Epidermal melanocyte (primary cell): ENCODE data around the gene WNT16.

Experiments
- DNase-seq: peaks from one replicate; pipeline ENCODE4 v3.0.0; 2011; ENCODE audit warnings: low spot score; ENCODE audit not compliant: insufficient read length

The WNT16 gene

DNA sequence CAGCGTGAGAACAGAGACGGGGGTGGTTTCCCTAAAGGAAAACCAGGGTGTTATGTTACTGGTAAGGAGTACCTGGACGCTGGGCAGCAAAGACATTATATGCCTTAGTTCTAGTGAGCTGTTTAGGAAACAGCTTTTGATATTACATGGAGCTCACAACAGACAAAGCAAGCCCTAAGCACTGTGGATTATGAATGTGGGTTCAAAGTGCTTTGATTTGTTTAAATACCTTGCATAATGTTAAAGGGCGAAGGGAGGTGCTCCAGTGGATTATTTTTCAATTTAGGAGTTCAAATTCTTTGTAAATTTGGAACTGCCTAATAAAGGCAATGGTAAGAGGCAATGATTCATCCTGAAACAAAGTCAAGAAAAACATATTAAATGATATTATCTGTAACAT lies 13.8 kb downstream of the WNT16 start:
- DNase-seq, result no peak

DNA sequence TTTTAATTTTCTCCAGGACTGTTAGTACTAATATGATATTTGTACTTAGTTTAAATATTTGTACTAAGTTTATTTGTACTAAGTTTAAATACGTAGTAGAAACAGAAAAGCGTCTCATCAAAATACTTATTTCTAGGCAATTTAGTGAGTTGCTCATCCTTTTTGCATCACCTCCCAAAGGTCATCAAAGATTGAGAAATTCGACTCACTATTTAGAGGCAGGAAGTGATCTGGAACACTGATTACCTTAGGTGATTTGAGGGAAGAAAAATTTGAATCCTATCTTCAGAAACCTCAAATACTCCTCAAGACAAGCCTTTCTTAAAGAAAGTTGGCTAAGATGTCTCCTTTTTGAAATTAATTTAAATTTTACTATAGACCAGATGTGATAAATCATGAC lies 14.5 kb downstream of the WNT16 start:
- no peak for DNase-seq

DNA sequence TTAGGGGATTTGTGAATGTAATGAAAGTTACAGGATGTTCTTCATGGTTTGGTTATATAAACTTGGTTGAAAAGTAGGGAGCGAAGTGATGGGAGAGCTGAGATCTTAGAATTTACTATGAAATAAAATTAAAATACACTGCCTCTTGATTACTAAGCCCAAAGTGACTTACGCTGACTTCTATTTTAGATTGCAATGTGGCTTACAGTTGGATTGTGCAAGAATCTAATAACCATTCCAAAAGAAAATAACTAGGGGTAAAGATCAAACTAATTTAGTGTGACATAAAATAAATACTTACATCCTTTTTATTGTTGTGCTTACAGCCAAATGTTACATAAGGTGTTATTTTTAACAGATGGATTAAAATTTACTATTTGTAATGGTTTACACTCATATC lies 15.3 kb downstream of the WNT16 start:
- DNase-seq, result no peak

DNA sequence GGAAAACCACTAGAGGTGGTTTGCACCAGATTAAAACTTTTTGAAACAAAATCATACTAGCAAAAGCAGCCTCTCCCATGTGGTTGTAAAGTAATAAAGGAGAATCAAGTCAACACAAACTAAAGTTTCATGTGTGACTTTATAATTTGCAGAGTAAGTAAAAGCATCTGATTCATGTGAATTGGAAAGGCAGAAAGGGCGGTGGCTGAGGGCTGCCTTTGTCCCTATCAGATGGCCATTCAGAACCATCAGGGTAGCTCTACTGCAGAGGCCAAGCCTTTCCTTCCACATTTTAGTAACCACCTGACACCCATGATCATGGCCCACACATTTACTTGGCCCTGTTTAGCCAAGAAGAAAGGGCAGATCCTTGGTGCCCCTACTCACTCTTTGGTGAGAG lies 15.7 kb downstream of the WNT16 start:
- DNase-seq, result no peak

DNA sequence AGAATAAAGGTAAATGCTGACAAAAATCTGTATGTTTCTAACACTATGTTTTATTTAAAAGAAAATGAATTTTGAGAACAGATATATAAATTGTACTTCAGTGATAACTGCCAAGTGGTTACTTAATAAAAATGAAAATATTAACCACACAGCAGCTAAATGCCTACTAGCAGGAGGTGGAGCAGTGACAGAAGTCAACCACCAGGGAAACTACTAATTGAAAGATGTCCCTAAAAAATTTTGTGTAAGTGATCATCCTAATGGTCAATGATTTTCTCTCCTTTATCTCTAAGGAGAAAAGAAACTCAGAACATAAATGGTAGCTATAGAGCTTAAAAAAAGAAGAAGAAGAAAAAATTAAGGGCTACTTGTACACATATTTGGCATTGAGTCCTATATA lies 22.9 kb downstream of the WNT16 start:
- DNase-seq, result no peak

DNA sequence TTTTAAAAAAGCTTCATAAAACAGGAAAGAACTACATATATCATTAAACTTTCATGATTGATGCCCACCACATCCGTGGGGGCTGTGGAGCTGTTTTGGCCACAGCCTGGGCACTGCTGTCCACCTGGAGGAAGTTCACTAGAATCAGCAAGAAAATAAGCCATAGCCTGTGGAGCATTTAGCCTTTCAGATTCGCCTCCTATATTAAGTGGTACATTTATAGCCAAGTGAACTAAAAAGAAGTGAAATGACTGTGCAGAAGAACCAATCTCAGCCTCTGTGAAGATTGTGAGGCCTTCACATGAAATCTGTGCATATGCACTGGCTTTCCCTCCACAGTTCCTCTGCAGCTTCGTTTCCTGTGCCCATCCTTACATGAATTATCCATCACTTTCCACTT lies 23.5 kb downstream of the WNT16 start:
- DNase-seq, result no peak

DNA sequence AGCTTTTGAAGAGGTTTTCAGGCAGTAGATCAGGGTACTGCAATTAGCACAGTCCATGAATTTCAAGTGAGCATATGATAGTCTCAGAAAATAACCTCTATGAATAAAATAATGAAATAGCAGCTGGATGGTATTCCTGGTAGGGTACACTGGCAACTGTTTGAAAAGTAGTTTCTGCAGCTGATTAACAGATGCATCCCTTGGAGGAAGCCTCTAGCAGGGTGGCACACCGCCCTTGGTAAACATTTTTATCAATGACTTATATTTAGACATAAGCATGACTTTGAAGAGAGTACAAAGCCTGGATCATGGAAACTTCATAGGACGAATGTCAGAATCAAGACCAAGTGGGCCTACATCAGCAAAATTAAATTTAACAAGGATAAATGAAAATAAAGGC lies 26.8 kb downstream of the WNT16 start:
- no peak for DNase-seq

DNA sequence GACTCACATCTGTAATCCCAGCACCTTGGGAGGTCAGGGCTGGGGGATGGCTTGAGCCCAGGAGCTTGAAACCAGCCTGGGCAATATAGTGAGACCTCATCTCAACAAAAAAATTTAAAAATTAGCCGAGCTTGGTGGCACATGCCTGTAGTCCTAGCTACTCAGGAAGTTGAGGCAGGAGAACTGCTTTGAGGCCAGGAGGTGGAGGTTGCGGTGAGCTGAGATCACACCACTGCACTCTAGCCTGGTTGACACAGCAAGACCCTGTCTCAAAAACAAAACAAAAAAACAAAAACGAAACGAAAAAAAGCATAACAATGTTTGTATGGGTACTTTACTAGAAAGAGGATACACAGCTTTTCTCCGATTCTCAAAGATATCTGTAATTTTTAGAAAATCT lies 31.8 kb downstream of the WNT16 start:
- DNase-seq, result no peak

DNA sequence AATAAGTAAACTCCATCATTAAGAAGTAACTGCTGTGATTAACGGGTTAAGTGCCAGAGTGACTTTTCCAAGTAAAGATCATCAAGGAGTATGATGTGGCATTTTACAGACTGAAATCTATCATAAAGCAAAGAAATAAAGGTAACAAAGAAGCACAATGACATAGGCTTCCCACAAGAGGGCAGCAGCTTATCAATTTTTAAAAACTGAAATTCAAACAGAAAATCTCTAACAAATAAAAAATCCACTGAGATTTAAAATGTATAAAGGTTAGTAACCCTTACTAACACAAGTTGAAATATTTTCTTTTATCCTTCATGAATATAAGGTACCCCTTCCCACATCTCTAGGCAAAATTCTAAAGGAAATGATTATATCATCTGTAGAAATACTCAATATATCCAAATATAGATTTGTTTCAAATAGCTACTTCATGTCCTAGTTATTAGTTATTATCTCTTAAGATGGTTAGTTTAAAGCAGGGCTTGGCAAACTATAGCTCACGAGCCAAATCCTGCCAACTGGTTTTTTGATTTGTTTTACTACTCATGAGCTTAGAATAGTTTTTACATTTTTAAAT lies 38.1 kb downstream of the WNT16 start:
- no peak for DNase-seq

DNA sequence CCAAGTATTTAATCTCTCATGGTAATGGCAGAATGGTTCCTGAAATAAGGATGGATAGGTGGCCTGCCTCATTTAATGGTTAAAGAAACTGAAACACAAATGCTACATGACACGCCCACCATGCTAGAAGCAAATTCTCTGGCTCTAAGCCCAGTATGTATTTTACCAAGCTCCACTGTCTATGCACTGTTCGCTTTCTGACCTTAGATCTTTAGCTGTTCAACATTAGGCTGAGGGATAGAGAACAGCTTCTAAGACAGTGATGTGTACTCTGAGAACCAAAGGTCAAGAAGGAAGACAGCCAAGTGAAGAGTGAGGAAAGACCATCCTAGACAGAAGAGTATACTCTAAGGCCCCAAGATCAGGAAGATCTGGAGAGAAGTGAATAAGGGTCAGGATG lies 40.7 kb downstream of the WNT16 start:
- no peak for DNase-seq

DNA sequence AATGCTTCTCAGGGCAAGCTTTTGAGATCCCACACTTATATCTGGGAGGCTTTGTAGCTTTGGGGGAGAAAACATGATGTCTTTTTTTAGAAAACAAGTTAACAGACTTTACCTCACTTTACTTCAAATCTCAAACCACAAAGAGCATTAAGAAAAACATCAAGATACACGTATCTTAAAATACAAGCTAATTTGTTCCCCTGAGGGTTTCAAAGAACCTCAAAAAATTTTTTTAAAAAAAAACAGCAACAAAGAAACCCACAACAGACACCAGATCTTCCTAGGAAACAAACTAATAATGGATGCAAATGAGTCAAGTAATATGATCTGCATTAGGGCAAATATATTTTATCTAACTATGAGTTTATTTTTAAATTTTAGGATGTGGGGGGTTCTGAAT lies 42.6 kb downstream of the WNT16 start:
- DNase-seq, result no peak

DNA sequence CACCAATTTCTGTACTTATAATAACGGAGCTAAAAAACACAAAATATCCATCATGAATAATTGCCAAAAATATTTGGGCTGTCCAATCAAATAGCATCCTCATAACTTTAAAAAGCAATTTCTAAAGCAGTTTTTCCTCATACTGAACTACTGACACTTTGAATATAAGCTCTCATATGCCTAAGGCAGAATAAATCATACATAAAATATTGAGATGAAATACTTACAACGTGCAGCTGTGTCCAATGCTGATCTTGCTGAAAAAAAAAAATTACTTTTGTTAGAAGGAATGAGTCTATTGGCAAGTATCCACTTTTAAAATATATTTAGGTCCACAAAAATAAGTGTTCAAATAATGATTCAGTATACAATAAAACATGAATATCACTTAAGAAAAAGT lies 43.1 kb downstream of the WNT16 start:
- DNase-seq, result no peak

DNA sequence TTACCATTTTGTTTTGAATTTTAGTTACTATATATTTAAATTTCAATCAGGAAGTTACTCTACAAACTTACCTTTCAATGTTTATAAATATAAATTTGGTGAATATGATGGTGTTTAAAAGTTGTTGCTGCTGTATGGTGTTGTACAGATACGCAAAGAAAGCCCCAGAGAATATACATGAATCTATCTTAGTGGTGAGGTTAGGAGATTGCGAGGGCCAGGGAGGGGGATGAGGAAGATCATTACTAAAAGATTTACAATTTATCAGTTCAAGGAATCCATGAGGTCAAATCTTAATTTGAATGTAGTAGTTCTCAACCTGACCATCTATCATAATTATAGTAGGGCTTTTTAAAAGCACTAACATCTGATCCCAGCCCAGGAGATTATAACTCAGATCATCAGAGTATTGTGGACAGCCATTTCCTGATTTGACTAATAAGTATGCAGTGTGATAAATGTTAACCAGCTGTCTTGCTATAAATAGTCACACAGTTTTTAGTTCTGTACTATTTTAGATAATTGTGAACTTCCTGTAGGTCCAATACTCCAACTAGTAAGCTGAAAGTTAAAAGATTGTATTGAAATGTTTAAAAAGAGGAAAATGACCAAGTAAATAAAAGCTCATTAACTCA lies 43.7 kb downstream of the WNT16 start:
- no peak for DNase-seq

DNA sequence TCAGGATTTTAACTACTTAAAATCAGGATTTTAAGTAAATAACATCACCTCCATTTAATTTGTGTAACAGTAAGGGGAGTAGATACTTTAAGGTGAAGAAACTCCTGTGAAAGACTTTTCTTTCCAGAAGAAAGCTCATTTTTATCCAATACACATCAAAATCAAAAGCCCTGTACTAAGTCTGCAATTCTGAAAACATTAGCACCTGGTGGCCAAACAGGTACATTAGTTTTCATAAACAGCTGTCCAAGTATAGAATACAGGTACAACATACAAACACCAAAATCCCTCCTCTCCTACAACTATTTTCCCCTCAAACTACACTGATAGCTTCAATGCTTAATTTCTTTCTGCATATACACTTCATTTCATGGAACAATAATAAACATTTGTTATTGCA lies 44.4 kb downstream of the WNT16 start:
- DNase-seq, result no peak

DNA sequence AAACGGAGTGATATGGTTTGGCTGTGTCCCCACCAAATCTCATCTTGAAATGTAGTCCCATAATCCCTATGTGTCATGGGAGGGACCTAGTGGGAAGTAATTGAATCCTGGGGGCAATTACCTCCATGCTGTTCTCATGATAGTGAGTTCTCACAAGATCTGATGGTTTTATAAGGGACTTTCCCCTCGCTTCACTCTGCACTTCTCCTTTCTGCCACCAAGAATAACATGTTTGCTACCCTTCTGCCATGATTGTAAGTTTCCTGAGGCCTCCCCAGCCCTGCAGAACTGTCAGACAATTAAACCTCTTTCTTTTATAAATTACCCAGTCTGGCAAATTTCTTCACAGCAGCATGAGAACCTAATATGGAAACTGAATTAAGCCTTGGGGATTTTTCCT lies 48.2 kb downstream of the WNT16 start:
- DNase-seq, result no peak

DNA sequence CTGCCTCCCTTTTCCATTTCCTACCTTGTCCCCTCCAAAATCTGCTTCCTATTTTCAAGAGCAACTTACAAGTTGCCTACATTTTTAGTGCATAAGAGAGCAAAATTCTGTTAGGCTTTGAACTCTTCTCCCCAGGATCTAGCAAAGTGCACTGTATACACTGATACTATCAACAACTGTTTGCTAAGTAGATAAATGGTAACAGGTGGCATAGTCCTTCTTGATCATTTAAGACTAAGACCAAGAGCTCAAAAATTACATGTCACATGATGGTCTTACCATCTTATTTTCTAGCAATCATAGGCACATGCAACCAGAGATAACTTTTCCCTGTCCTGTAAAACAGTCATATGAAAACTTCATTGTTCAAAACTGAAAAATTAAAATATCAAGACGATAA lies 51.1 kb downstream of the WNT16 start:
- no peak for DNase-seq

DNA sequence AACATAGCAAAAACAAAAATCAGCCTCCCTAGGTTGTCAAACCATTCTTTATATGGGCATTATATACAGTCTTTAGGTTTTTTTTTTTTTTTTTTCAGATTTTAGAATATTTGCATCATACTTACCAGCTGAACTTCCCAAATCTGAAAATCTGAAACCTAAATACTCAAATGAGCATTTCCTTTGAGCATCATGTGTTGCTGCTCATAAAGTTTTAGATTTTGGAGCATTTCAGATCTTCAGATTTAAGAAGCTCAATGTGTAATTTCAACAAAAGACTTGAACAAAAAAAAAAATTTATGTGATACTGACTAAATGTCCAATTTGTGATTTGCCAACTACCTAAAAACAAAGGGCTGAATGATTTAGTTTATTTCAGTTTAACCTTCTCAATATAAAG lies 53.7 kb downstream of the WNT16 start:
- DNase-seq, result no peak

DNA sequence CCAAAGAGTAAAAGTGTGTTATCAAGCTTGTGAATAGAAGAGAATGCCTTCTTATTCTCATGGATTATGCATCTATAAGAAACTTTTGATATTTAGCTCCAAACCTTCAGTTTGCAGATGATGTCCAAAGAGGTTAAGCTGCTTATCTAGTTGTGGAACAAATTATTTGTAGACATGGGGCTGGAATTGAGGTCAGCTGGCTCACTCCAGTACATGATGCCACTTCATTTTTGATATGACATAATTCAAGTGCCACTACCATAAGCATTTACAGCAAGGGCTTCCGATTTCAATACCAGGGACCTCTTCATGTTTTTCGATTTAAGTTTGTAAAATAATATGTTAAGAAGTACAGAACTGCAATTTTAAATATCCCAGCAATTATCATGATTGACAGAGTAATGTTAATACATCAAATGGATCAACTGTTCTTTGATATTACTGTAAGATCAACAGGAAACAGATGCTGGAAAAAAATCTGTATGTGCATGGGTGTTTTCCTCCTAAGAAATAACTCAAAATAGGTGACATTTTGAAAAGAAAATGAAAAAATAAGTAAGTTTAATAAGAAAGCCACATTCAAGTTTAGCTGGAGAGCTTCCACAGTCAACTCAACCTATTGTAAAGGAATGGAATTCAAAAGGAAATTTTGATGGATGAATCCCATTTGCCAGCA lies 54.6 kb downstream of the WNT16 start:
- no peak for DNase-seq

DNA sequence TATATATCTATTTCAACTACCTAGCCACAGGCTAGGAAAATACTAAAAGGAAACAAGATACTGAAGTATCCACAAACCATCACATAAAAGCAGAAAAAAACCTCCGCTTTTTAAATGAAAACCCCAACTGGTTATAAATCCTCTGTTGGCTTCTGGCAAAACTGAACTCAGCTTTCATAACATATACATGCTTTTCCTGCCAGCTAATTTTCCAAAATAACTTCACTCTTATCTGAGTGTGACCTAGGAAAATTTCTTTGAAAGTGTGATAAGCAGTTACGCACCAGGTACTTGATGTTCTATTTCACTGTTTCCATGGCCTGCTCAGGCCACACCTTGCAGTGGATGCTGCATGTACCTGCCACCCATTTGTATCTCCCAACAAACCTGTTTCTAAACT lies 55.5 kb downstream of the WNT16 start:
- DNase-seq, result no peak

DNA sequence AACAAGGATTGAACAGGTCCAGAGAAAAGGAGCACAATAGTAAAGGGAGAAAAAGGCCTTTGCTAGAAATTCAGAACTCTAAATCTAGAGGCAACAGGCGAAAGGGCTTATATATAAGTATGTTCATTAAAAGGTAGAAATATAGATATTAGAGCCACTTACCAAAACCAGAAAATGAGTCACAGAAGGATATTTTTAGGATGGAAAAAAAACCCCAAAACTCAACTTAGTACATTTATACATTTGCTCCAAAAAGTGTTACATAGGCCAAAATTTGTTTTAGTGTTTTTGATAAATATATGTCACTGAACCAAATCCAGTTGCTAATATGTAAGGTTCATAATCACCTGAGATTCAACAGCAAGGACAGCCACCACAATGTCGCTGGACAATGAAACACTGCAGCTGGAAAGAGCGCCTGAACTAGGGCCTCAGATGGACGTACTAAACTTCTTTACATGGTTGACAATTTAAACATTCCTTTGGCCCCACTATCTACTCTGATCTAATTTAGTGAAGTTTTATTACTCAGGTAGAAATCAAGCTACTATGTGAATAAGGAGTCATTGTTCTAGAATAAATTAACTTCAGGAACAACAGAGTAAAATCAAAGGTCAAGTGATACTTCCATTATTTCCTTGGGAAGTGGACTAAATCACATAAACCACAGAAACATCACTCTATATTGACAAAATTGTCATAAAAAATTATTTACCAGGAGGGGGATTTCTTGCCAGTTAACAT lies 56.4 kb downstream of the WNT16 start:
- no peak for DNase-seq

DNA sequence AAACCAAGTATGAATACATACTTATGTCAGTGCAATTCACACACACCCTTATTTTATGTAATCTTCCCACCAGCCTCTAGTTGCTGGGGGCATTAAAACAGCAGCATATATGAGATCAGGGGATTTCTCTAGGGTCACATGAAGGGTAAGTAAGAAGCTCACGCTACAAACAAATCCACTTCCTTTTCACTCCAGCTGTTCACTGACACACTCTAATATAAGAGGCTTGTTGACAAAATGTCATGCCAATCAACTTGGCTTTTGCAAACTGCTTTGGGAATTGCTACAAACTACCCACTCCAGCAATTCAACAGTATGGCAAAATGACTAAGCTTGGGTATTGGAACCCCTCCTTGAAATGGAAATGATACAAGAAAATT lies 57.0 kb downstream of the WNT16 start:
- no peak for DNase-seq

DNA sequence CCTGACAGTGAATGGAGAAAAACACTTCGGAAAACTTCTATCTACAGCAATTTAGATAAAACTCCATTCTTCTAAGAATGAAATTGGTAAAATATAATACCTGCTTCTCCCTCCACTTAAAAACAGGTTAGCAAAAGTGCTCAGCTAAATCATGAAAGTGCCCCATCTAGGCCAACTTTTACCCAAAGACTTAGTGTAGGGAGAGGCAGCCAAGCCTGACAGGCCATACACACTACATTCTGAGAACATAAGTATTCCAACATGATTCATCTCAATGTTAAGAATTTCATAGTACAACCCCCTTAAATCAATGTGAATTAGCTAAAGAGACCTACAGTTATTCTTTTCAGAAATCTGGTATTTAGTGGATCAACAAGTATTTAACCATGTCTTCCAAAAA lies 60.1 kb downstream of the WNT16 start:
- DNase-seq, result no peak

DNA sequence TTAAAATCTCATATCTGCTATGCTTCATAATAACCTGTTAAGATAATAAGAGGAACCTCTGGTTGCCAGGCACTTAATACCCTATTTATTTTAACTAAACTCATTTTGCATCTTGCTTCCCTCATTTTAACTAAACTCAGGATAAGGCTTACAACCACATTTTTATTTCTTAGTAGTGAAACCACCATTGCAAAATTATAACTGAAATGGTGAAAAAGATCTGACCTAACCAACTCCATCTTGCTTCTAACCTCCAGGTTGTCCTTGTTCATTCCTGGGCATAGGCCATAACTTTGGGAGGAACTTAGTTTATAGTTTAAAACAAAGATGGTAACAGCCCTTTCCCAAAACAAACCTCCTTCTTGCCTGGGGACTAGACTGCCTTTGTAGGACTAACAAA lies 61.3 kb downstream of the WNT16 start:
- no peak for DNase-seq
